KOPT-K1 (cell line): ENCODE measurements around the gene BCL2A1.

Source experiments
- H3K27ac ChIP-seq: fragments of 200-600 bp; sonication (generic); 2 replicates; pipeline ENCODE4 v1.5.1; 2016; ENCODE audit warnings: antibody characterized with exemption, mild to moderate bottlenecking, low read depth, low read length; ENCODE audit not compliant: poor library complexity, severe bottlenecking
- H3K36me3 ChIP-seq: fragments of 200-600 bp; sonication (generic); 2 replicates; pipeline ENCODE4 v1.5.1; 2017; ENCODE audit warnings: antibody characterized with exemption, mild to moderate bottlenecking, low read length, moderate library complexity; ENCODE audit not compliant: insufficient read depth
- H3K9me3 ChIP-seq: fragments of 200-600 bp; sonication (generic); 2 replicates; pipeline ENCODE4 v1.5.1; 2017; ENCODE audit warnings: antibody characterized with exemption, low read length, mild to moderate bottlenecking; ENCODE audit not compliant: insufficient read depth, poor library complexity, severe bottlenecking

Gene BCL2A1

DNA sequence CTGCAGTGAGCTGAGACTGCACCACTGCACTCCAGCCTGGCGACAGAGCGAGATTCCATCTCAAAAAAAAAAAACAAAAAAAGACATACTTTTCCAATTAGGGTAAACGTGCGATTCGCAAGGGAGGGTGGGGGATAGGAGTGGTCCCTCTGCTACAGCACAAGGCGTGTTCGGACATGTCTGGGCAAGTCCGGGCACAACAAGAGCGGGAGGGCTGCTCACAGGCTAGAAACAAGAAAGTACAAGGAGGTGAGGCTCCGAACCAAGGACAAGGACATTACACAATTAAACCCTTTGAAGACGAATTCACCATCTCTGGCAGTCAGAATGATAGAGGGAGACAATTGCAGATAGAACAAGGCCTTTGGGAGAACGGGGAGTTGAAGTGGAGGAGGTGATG lies 32.2 kb upstream of the BCL2A1 start:
- no peaks in the 10 kb centered on the region for H3K9me3 ChIP-seq
- no peaks in the 10 kb centered on the region for H3K36me3 ChIP-seq
- H3K27ac ChIP-seq: no peak overlapping the region

DNA sequence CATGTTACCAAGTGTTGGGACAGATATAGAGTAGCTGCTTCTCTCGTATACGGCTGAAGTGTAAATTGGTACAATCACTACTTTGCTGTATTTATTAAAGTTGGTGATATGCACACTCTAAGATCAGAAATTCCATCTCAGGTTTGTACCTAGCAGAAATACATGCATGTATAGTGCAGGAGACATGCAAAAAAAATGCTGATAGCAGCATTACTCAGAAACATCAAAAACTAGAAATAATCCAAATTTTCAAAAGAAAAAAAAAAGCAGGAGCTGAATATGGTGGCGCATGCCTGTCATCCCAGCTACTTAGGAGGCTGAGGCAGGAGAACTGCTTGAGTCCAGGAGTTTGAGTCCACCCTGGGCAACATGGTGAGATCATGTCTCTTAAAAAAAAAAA lies 31.3 kb upstream of the BCL2A1 start:
- no peak overlapping the region for H3K27ac ChIP-seq
- H3K36me3 ChIP-seq: no peaks in the 10 kb centered on the region
- no peaks in the 10 kb centered on the region for H3K9me3 ChIP-seq

DNA sequence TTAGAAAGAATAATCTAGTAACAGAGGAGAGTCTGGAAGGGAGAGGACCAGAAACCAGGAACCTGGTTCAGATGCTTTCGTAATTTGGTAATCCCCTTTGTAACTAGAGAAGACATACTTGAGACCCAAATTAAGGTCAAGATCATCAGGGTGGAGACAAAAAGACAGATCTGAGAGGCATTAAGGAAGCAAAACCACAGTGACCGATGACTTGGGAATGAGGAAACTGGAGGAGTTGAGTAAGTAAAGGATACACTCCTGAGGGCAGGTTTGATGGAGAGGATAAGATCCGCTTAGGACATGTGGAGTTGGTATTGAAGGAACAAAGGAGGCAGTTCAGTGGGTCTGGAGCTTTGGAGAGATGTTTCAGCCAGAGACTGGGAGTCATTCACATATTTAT lies 23.6 kb upstream of the BCL2A1 start:
- Histone ChIP-seq H3K27ac (no peak overlapping the region), H3K9me3 (no peaks in the 10 kb centered on the region), H3K36me3 (no peaks in the 10 kb centered on the region)

DNA sequence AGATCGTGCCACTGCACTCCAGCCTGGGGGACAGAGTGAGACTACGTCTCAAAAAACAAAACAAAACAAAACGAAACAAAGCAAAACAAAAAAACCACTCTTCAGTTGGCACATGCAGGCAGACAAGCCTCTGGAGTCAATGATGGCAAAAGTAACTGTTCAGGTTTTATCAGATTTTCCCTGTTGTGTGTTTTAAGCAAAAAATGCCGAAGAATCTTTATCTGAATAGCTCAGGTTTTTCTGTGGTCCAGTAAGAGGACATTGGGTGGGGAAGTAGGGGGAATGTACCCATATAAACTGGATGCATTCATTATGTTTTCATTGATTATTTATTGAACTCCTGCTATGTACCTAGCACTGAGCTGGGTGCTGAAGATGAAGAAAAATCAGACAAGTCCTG lies 20.8 kb upstream of the BCL2A1 start:
- Histone ChIP-seq H3K36me3 (no peaks in the 10 kb centered on the region), H3K27ac (no peak overlapping the region), H3K9me3 (no peaks in the 10 kb centered on the region)

DNA sequence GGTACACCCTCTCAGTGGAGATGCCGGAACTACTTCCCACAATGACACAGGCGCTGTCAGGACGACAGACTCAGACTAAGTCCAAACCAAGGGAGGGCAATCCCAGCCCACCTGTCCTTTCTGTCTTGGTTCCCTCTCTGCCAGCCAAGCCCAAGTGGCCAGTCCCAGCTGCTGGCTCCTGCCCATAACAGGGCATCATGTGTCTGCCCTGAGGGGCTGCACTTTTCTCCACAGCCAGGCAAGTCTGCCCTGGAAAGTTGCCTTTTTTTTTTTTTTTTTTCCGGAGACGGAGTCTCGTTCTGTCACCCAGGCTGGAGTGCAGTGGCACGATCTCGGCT lies 20.0 kb upstream of the BCL2A1 start:
- H3K27ac ChIP-seq: no peak overlapping the region
- H3K9me3 ChIP-seq: no peaks in the 10 kb centered on the region
- no peaks in the 10 kb centered on the region for H3K36me3 ChIP-seq

DNA sequence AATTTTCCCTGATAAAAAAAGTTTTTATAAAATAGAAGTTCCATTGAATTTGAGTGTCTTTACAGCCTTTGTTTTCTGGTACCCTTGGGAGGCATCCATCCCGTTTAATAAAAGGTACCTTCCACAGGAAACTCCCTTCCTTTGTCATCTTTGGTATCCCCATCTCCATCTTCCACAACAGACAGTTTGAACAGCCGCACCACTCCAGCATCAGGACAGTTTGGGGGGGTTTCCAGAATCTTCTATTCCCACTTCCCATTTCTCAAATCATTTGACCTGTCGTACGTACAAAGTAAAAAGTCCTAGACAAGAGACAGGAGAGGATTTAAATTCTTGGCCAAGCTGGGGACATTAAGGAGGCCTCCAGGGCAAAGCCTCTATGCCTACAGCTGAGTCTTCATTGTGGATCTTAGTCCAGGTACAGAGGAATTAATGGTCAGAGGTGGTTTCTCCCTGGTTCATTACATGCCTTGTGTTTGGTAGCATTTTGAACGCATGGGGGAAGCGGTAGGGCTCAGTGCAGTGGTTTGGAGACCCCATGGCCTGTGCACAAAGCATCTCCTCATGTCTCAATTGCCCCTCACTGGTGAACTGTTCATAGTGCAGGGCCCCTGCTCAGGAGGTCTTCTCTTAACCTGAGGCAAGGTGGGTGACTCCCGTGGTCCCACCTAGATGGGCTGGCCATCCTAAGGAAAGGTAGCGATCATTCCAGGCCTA lies 19.4 kb upstream of the BCL2A1 start:
- H3K36me3 ChIP-seq: no peaks in the 10 kb centered on the region
- no peaks in the 10 kb centered on the region for H3K9me3 ChIP-seq
- H3K27ac ChIP-seq: no peak overlapping the region

DNA sequence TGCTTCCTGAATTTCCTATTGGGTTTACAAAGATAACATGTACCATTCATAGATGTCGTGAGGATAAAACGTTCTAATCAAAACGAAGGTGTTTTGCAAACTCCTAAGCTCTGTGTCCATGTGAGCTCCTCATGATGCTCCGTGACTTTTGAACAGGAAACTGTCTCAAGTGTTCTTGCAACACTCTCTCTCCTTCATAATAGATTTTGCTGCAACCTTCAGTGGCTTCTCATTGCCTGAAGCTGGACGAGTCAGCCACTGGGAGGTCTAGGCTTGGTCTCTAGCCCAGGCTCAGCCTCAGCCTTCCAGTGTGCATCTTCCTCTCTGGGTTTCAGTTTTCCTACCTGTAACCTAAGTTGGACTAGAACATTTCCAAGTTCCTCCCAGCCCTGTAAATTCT lies 18.7 kb upstream of the BCL2A1 start:
- no peak overlapping the region for H3K27ac ChIP-seq
- H3K36me3 ChIP-seq: no peaks in the 10 kb centered on the region
- H3K9me3 ChIP-seq: no peaks in the 10 kb centered on the region

DNA sequence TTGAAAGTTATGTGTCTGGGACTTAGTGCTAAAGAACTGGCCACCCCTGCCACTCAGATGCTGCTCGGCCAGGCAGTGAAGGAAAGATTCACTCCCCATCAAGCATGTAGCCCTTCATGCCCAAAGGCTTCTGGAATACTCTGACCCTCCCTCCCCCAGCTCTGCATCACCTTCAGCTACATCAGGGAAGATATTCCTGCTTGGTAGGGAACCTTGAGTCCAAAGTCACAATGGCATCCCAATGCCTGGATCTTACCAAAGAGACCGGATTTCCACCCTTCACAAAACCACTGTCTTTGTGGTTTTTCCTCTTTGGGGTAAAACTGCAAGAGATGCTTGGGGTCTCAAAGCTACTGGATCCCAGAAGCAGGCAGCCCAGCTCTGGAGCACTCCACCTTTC lies 18.2 kb upstream of the BCL2A1 start:
- Histone ChIP-seq H3K27ac (no peak overlapping the region), H3K9me3 (no peaks in the 10 kb centered on the region), H3K36me3 (no peaks in the 10 kb centered on the region)

DNA sequence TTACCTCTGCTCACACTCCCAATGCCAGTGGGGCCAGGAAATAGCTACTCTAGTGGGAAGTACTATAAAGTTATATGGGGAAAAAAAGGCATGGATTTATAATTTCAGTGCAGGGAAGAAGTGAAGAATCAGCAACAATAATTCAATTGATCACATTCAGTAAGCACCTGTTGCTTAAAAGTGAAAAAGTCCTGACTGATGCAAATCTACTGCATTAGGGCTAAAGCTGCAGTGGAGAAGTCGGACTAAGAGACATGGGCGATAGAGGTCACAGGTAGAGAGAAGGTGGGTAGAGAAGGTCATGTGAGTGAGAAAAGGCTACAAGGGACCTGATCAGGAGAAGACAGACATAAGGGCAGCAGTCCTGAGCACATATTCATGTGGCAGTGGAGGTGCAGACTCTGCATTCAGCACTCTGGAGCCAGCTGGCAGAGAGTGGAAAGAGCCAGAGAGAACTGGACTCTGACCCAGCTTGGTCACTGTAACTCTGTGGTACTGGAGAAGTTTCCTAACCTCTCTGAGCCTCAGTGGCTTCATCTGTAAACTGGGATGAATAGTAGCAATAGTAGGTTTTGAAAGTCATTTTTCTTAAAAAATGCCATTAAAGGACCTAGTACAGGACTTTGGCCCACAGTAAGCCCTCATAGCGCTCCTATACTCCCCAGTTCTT lies 17.6 kb upstream of the BCL2A1 start:
- no peaks in the 10 kb centered on the region for H3K36me3 ChIP-seq
- H3K27ac ChIP-seq: no peak overlapping the region
- H3K9me3 ChIP-seq: no peaks in the 10 kb centered on the region

DNA sequence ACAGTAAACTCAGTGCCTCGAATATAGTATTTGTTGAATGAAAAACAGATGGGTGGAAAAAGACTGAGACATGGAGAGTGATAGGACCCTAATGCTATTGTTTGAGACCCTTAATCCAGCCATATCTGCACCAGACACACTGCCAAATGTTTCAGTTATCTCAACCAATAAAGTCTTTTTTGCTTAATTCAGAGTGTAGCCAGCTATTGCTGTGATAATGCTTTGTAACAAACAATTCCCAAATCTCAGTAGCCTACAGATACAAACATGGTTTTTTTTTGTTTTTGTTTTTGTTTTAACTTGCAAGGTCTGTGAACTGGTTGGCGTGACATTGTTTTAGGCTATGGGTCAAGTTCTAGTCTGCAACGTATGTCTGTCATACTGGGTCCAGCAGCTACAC lies 17.0 kb upstream of the BCL2A1 start:
- no peaks in the 10 kb centered on the region for H3K9me3 ChIP-seq
- H3K27ac ChIP-seq: no peak overlapping the region
- H3K36me3 ChIP-seq: no peaks in the 10 kb centered on the region

DNA sequence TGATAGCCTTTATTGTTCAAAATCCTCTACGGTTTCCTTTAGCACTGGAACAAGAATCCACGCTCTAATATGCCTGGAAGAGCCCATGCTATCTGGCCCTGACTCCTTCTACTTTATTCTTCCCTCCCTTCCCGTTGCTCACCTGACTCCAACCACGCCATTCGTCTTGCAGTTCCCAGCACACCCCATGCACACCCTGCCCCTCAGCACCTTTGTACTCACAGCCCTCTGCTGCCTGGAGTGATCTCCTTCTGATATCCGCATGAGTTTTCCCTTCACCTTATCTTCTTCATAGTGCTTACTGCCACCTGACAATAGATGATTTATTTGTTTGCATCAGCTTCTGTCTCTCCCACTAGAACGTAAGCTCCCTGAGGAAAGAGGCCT lies 16.6 kb upstream of the BCL2A1 start:
- Histone ChIP-seq H3K9me3 (no peaks in the 10 kb centered on the region), H3K36me3 (no peaks in the 10 kb centered on the region), H3K27ac (no peak overlapping the region)

DNA sequence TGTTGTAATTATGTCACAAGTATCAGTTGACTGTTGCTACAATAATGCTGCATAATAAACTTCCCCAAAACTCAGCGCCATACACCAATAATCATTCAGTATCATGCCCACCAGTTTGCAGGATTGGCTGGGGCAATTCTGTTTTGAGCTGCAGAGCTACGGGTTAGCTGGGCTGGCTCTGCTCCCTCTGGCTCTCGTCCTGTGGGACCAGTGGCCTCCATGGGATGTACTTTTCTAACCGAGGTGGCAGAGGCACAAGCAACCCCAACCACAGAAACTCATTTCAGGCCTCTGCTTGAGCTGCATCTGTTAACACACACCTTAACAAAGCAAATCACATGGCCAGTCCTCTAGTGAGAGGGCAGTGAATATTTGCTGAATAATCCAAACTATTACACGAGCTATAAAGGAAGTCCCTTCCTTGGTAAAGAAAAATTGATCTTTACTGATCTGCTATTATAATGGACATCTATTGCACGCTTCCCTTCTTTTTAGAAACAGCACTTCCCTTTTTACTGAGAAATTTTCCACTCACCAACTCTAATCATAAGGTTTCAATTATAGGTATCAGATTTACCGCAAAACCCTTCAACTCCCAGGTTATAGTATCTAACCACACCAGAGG lies 10.9 kb upstream of the BCL2A1 start:
- H3K36me3 ChIP-seq: no peaks in the 10 kb centered on the region
- no peak overlapping the region for H3K27ac ChIP-seq
- H3K9me3 ChIP-seq: no peaks in the 10 kb centered on the region

DNA sequence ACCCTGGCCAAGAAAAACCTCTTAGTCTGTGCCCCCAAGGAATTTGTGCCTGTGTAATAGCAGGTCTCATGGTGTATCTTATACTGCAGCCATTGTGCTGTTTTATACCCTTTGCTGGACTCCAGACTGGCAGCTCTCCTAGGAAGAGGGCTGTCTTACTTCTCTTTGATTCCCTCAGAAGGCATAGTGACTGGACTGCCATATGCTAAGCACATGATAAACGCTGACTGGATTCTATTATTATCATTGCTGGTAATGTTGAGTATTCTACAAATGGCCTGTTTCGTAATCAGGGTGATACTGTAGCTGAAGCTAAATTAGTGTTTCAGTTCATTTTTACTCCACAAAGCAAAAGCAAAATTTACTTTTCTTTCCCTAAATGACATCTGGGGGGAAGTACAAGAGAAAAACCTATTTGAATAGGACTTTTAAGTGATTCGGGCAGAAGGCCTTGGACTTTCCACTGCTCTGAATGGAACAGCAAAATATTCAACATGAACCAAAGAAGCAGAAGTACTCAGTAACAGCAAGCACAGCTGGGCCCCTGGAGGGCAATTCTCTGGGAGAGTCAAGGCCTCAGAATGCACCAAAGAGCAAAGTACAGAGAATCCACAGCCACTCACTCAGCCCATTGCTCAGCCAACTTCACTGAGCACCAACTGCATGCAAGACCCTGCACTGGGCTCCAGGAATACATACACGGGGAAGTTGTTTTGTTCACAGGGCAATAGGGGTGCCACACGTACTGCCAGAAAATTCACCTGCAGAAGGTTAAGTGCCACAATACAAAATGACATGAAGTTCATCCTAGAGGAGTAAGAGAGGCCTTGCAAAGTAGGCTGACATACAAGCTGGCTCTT lies 7.9 kb upstream of the BCL2A1 start:
- H3K9me3 ChIP-seq: no peaks in the 10 kb centered on the region
- H3K27ac ChIP-seq: no peak overlapping the region

DNA sequence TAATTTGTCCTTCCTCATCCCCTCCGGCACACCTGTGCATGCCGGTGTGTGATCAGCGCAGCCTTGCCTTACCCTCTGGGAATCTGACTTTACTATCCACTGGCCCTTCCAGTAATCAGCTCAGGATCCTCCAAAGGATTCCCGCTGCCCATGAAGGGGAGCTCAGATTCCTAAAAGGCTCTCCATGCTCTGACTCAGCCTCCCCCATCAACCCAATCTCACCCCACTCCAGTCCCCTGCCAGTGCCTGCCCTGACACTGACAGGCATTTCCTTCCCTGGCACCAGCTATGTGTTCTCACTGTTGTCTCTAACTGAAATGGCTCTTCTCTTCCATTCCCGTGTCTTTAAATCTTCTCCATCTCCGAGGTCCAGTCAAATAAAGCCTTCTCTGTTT lies 7.3 kb upstream of the BCL2A1 start:
- Histone ChIP-seq H3K36me3 (no peaks in the 10 kb centered on the region), H3K9me3 (no peaks in the 10 kb centered on the region), H3K27ac (no peak overlapping the region)

More for the DNA sequence above, 7.9 kb upstream of the BCL2A1 start:
- no peaks in the 10 kb centered on the region for H3K36me3 ChIP-seq

DNA sequence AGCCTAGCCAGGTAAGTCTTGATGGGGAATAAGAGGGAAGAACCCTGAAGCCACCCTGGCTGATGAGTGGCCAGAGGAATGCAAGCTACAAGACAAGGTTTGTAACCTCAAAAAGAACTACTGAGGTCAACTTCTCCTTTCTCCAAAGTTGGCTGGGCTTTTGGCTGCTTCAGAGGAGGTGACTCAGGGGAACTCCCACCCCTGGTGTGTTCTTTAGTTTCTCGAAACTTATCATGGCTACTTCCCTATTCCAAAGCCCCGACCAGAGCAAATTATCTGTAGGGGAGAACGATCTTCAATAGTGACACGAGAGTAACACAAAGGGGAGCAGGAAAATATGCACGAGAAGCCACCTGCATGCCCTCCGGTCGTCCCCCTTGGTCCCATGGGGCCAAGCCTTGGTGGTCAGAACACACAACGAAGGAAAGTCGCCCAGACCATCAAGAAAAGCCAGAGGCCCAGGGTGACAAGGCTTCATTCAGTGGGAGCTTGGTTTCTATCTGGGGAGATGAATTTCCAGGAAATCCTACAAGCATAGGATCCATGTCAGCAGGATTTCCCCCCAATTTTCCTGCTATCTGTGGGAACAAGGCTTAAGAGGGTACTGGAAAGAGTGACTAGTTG lies 6.5 kb upstream of the BCL2A1 start:
- Histone ChIP-seq H3K36me3 (no peaks in the 10 kb centered on the region), H3K27ac (no peak overlapping the region), H3K9me3 (no peaks in the 10 kb centered on the region)
